GDM1 (cell line): ENCODE measurements around the gene CCDC154.
"Not testable (repeated sequence)": the region's sequence is repeated elsewhere in the genome, so short reads cannot be mapped to it uniquely, and the experiment has no call there.

ENCODE experiments used
- DNase-seq: peaks from one replicate; lab custom pipeline; 2025; lab: John Stamatoyannopoulos, UW

Gene CCDC154

GRCh38 chr16:1453316-1453715, 9.0 kb upstream of the CCDC154 start:
- no peak for DNase-seq

DNA sequence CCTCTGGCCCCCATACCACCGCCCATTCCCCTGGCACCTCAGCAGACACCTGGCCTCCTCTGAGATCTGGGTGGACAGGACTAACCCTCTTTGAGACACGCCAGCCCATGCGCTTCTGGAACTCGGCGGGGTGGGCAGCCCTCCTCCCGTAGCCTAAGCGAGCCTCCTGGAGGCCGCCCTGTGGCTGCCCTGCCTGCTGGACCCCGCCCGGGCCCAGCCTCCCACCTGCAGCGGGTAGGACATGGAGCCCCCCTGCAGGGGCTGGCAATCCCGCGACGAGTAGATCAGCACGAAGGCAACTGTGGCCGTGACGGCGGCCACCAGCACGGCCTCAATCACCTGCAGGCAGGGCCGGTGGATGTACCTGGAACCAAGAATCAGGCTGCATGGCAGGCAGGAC, 8.2 kb upstream of the CCDC154 start:
- DNase-seq, result no peak

DNA sequence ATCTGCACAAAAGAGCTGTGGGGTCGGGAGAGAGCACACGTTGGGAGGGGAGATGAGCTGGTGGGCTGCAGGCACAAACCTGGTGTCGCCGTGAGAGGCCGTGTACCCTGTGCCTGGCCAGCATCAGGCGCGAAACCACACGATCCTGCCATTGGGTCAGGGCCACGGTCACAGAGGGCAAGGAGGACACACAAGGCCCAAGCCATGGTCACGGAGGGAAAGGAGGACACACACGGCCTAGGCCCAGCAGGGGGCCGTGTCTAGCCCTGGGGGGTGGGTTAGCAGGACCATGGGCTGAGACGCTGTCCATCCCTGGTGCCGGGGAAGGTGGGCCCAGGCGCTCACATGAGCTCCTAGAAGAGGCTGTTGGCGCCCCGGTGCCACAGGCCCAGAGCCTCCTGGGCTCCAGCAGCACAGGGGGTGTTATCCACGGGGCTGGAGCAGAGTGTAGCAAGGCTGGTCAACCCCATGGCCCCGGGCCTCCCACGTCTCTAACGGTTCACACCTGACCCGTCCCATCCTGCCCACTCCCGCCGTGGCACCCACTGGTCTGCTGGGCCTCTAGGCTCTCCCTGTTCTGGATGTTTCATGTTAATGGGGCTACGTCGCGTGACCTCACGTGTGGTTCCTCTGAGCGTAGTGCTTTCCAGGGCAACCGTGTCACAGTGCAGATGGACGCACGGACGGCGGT, 7.5 kb upstream of the CCDC154 start:
- no peak for DNase-seq

- DNase-seq, result no peak
These were observed 6.5 kb upstream of the CCDC154 start for GRCh38 chr16:1450841-1451240.

GRCh38 chr16:1450218-1450617, 5.9 kb upstream of the CCDC154 start:
- DNase-seq, result no peak

DNA sequence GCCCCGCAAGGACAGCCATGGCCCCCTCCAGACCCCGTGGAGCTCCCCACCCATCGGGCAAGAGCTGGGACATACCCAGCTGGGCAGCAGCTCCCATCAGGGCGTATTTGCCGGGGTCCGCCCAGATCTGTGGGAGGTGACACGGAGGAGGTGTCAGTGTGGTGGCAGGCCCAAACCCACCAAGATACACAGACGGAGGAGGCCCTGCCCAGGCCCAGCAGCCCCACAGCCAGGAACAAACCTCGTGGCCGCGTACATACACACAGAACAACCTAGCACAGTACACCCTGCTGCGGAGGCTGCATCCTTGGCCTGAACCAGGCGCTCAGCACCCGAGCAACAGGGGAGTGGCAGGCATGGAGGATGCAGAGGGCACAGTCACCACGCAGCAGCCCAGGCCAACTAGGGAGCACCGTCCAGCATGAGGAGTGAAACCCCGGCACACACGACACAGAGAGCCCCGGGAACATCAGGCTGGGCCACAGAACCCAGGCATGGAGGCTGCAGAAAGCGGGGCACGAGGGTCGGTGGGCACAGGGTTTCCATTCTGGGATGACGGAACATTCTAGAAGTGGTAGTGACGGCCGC, 4.9 kb upstream of the CCDC154 start:
- no peak for DNase-seq

DNA sequence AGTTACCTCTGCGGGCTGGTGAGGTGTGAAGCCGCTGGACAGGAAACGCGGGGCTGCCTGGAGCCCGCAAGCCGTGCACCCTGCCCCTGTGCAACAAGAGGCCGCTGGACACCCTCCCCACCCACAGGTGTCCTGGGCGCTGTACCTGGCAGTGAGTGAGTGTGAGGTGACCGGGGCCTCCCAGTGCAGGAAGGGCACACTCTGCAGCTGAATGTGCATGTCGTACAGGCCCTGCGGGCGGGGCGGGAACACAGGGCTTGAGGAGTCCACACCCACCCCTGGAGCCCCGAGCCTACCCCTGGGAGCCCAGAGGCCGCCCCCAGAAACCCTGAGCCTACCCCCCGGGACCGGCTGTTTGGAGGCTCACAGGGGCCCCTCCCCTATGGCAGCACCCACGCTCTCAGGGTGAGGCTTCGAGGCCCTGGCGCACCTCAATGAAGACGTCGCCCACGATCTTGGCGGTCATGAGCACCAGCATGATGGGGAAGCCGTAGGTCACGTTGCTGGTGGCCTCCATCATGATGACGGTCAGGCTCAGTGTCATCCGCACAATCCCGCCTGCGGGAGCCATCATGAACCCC, 4.3 kb upstream of the CCDC154 start:
- no peak for DNase-seq

GRCh38 chr16:1447965-1448364, 3.6 kb upstream of the CCDC154 start:
- no peak for DNase-seq

DNA sequence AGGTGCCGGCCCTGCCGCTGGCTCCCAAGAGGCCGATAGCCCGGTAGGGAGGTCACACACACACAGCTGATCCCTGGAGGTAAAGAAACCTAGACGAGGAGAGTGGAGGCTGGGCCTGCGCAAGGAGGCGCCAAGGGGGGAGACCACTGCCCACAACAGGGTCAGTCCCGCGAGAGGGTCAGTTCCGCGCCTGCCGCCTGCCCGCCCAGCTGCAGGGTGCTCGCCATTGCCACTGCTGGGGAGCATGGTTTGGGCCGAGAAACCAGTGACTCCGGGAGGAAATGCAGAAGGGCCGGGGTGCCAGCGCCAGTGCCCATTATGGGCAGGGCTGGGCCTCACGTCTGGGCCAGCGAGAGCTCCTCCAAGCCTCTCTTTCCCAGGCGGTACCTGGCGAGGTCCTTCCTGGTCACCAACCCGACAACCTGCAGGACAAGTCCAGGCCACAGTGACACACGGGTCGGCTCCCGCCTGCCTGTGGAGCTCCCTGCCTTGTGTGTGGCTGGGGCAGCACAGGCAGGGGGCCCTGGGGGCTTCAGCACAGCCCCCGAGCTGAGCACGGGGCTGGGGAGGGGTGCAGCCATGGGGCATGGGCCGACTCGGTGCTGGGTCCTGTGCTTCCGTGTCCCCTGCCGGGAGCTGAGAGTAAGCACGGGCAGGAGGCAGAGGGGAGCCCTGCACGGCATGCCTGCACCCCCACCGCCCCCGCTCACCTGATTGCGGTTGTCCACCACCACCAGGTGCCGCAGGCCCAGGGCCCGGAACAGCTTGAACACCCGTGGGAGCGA, 2.1 kb upstream of the CCDC154 start:
- no peak for DNase-seq

GRCh38 chr16:1445518-1446203, 1.3 kb upstream of the CCDC154 start:
- no peak for DNase-seq

GRCh38 chr16:1444730-1445517, 568 bp upstream of the CCDC154 start:
- DNase-seq, result no peak

DNA sequence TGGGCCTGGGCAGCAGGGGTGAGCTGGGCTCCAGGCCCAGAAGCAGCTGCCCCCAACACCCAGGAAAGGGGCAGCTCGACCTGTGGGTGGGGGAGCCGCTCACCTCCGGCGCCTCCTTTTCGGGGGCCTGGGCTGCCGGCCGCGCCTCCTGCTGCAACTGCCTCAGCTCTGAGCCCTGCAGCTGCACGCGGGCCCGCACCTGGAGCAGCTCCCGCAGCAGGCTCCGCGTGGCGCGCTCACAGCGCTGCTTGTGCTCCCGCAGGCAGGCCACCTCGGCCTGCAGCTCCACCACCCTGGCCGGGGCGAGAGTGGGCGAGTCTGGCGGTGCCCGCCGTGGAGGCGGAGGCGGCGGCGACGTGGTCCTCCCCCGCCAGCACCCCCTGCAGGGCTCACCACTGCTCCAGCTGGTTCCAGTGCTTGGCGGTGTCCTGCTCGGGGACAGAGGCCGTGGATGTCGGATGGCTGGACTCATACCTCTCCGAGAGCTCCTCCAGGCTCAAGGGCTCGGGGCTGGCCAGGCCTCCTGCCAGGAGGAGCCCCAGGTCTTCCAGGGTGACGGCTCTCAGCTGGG, 868 bp downstream of the CCDC154 start:
- no peak for DNase-seq

DNA sequence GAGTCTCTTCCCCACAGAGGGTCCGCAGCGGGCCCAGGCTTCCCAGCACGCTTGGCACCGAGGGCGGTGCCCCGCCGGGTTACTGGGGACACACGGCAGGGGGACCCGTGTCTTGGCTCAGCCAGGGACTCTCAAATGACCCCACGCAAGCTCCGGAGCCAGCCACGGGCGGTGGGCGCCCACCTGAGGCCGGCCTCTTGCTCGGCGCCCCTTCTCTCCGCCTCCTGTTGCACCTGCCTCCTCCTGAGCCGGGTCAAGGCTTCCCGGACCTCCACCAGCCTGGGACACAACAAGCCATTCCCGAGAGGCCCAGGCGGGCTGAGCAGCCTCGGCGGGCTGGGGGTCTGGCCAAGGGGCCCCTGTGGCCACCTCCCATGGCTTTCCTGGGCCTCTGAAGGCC, 1.7 kb downstream of the CCDC154 start:
- no peak for DNase-seq

GRCh38 chr16:1441391-1441829, 2.9 kb downstream of the CCDC154 start:
- DNase-seq, result no peak

DNA sequence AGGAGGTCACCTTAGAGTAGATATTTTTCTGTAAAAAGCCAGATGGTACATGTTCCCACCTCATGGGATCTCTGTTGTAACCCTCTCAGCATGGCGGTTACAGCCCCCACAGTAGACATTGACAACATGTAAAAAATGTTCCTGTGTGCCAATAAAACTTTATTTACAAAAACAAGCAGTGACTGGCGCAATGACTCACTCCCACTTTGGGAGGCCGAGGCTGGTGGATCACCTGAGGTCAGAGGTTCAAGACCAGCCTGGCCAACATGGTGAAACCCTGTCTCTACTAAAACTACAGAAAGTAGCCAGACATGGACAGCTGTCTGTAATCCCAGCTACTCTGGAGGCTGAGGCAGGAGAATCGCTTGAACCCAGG, 4.7 kb downstream of the CCDC154 start:
- not testable (repeated sequence) for DNase-seq

DNA sequence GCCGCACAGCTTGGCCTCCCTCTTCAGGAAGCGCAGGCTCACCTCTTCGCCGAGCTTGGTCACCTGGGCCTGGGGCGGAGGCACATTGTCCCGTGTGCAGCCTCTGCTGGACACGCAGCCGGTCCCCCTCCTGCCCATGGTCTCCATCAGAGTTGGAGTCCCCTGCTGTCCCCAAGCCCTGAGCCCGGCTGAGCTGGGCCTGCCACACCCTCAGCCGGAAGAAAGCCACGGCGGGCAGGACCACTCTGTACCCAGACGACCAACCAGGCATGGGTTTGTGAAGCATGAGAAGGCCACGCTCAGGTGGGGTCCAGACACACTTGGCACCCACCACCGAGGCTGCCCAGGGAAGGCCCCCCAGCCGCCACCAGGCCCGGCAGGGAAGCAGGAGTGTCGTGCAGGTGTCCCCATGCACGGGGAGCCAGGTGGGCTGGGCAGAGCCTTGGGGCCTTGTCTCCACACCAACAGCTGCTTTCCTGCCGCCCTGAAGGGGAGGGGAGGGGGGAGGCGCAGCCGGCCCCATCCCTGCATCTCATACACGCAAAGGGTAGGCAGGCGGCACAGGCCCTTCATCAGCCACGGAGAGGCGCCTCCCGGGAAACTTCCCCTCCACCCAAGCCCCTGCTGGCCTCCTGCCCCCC, 5.2 kb downstream of the CCDC154 start:
- no peak for DNase-seq

DNA sequence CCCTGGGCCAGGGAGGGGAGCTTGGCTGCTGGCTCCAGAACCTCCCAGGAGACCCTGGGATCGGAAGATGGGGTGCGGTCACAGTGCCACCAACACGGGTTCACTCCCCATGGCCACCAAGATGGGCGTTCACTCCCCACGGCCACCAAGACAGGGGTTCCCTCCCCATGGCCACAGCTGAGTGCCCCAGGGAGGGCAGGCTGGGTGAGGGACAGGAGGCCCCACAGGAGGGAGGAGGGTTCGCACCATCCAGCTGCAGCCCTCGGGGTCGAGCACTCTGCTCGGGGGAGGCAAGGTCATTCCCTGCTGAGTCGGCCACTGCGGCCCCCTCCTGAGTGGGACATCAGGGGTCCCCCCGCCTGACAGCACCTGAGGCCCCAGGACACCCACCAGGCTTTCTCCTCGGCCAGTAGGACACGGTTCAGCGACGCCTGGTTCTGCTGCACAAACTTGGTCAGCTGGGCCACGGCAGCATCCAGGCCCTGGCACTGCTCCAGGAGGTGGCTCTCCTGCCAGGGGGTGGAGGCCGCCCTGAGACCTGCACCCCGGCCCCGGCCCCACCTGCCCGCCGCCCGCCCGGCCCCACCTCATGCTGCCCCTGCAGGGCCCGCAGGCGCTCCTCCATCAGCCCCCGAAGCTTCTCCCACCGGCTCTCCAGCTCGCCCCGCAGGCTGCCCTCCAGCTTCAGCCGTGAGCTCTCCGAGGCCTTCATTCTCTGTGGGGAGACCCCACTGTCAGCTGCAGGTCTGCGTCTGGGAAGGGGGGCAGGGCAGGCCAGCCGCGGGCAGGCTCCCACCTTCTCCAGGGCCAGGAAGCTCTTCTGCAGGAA, 5.9 kb downstream of the CCDC154 start:
- DNase-seq, result no peak

GRCh38 chr16:1437606-1438005, 6.8 kb downstream of the CCDC154 start:
- no peak for DNase-seq

DNA sequence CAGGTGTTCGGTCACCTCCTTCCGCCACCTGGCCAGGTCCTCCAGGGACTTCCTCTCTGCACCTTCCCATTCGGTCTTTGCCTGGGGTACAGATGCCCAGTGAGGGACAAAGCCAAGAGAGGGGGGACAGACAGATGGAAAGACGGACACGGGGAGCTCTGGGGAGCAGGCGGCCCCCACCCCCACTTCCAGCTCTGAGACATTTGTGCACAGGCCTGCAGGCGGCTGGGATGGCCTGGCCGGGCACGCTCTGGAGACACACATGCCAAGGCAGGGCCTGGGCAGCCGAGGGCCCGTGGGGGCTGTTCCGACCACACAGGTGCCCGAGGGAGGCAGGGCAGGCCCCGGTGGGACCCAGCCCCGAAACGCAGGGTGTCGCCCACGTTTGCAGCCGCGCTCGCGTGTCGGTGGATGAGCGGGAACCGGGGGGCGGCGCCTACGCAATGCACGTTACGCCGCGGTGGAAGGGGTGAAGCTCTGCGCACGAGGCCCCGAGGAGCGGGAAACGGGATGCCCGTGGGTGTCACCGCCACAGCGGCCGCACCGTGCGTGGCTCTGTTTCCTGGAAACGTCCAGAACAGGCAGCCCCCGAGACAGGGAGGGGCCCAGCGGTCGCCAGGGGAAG, 7.5 kb downstream of the CCDC154 start:
- no peak for DNase-seq
